Body of pancreas (tissue), 4 donors: ENCODE data around the gene HRH3. TPM values are rescaled to one million over a fixed set of nuclear protein-coding genes. Genes with fewer than 3 reads are reported as not detected.

ENCODE experiments used
- ATAC-seq: fragments of 150-250 bp; one replicate; pipeline ENCODE4 v1.9.1; 2016
- DNase-seq, 4 donors: peaks; one replicate each; pipeline ENCODE4 v3.0.0-alpha.2; 2019
- H3K27ac ChIP-seq, 4 donors: fragments of 200-600 bp; sonication (generic); 1 replicate in 3 of 4; 2 replicates in 1 of 4; pipeline versions ENCODE4 v1.5.1 to v1.6.1; 2016 to 2019; ENCODE audit warnings: mild to moderate bottlenecking in 1 of 4, mixed read lengths in 1 of 4, moderate library complexity in 1 of 4
- H3K27me3 ChIP-seq, 2 donors: fragments of 200-600 bp; sonication (generic); one replicate each; pipeline ENCODE4 v1.6.0; 2016; ENCODE audit warnings: mild to moderate bottlenecking in 1 of 2
- H3K36me3 ChIP-seq, 2 donors: fragments of 200-600 bp; sonication (generic); replicated peaks in 1 of 2; 2 replicates each; pipeline ENCODE4 v1.5.1; 2016; ENCODE audit warnings: low read depth in 2 of 2; ENCODE audit not compliant: insufficient read depth in 1 of 2
- H3K4me1 ChIP-seq: fragments of 200-600 bp; sonication (generic); one replicate; pipeline ENCODE4 v1.6.0; 2016
- H3K4me3 ChIP-seq, 2 donors: fragments of 200-600 bp; sonication (generic); 1 replicate in 1 of 2; 2 replicates in 1 of 2; pipeline ENCODE4 v1.5.1; 2016 to 2019
- H3K9me3 ChIP-seq, 3 donors: fragments of 200-600 bp; sonication (generic); 1 replicate in 2 of 3; 2 replicates in 1 of 3; pipeline ENCODE4 v1.5.1; 2016
- POLR2A ChIP-seq, 3 donors: fragments of 450-650 bp; IDR thresholded peaks; one replicate each; pipeline ENCODE4 v1.6.1; 2016; ENCODE audit warnings: antibody characterized with exemption in 3 of 3, mild to moderate bottlenecking in 2 of 3
- WGBS, 2 donors: methylation state at CpG; one replicate each; pipeline ENCODE4 v1.1.5; 2017; 5-methylcytosine and 5-hydroxymethylcytosine counted together
- intact Hi-C: fragments of 100-400 bp; cut with DNase I; formaldehyde crosslinking; loops from one replicate; pipeline ENCODE4 v1.15.1; 2023
- total RNA-seq, 2 donors: library from RNA; depleted of rRNA; stranded (reverse); fragments of >200 nt; gene quantifications; one replicate each; pipeline ENCODE4 v1.1.0, GENCODE V29; 2016
- TF ChIP-seq, protein P1 (sequence below), 7 experiments: fragments of 450-650 bp in 4 of 7; fragments of 200-600 bp in 3 of 7; sonication (generic) in 3 of 7; IDR thresholded peaks; one replicate each; pipeline ENCODE4 v1.5.1; 2016 to 2019; ENCODE audit warnings: antibody characterized with exemption in 7 of 7

HRH3 gene
- total RNA-seq, 2 donors from 2014 or later = 0.33 TPM; not detected in 1

GRCh38 chr20:62246872-62247652, 27.0 kb upstream of the HRH3 start:
- peak; percentile 67 to 81 (median 78) for DNase-seq
- peaks cover 78% of the 10 kb centered on the region for H3K4me1 ChIP-seq
- no peak overlapping the region for H3K4me3 ChIP-seq
- H3K9me3 ChIP-seq = no peaks in the 10 kb centered on the region
- WGBS, 2 donors = 31% methylated on average over 10 to 22 of the region's 22 CpGs
- ATAC-seq = peak; percentile 19
- peak overlapping the region; percentile 84 to 93 (median 90) for H3K27ac ChIP-seq
- no peaks in the 10 kb centered on the region for H3K36me3 ChIP-seq
- intact Hi-C loops = loop anchor here (10.0 kb wide), 1 partner anchor 48 kb away; no protein-coding TSS in a partner anchor
- TF ChIP-seq, protein P1, sequence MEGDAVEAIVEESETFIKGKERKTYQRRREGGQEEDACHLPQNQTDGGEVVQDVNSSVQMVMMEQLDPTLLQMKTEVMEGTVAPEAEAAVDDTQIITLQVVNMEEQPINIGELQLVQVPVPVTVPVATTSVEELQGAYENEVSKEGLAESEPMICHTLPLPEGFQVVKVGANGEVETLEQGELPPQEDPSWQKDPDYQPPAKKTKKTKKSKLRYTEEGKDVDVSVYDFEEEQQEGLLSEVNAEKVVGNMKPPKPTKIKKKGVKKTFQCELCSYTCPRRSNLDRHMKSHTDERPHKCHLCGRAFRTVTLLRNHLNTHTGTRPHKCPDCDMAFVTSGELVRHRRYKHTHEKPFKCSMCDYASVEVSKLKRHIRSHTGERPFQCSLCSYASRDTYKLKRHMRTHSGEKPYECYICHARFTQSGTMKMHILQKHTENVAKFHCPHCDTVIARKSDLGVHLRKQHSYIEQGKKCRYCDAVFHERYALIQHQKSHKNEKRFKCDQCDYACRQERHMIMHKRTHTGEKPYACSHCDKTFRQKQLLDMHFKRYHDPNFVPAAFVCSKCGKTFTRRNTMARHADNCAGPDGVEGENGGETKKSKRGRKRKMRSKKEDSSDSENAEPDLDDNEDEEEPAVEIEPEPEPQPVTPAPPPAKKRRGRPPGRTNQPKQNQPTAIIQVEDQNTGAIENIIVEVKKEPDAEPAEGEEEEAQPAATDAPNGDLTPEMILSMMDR (IDR thresholded peaks at IDR 0.05) = no peak
- TF ChIP-seq POLR2A (IDR thresholded peaks at IDR 0.05) = no peak
- H3K27me3 ChIP-seq = no peaks in the 10 kb centered on the region

GRCh38 chr20:62246431-62246830, 26.4 kb upstream of the HRH3 start:
- no peak overlapping the region for H3K4me3 ChIP-seq
- ATAC-seq (no peak), DNase-seq (no peak)
- peak overlapping the region; percentile 84 to 93 (median 90) for H3K27ac ChIP-seq
- 54 to 56% methylated on average over 8 of the region's 8 CpGs for WGBS, 2 donors
- no peaks in the 10 kb centered on the region for H3K36me3 ChIP-seq
- no peaks in the 10 kb centered on the region for H3K9me3 ChIP-seq
- no peak for TF ChIP-seq POLR2A (IDR thresholded peaks at IDR 0.05)
- TF ChIP-seq, protein P1 (IDR thresholded peaks at IDR 0.05) = no peak
- H3K4me1 ChIP-seq = peaks cover 81% of the 10 kb centered on the region
- intact Hi-C loops = loop anchor here (10.0 kb wide), 1 partner anchor 48 kb away; no protein-coding TSS in a partner anchor
- H3K27me3 ChIP-seq = no peaks in the 10 kb centered on the region

DNA sequence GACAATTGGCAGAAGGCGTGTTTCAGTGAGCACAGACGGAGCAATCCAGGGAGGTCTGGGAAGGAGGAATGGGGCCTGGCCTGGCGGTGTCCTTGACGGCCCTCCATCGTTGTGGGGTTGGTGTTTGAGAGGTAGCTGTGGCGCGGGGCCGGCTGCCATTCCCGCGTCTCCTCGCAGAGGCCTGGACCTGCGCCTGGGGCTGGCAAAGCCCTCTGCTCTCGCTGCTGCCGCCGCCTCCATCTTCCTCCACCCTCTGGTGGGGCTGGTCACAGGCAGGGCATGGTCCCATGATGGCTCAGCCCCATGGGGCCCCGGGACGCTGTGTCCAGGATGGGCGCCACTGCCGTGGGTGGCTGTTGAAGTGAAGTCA, 25.8 kb upstream of the HRH3 start:
- H3K9me3 ChIP-seq = no peaks in the 10 kb centered on the region
- 64 to 80% methylated on average over 9 to 19 of the region's 19 CpGs for WGBS, 2 donors
- intact Hi-C loops = loop anchor here (10.0 kb wide), 1 partner anchor 49 kb away; no protein-coding TSS in a partner anchor
- H3K4me3 ChIP-seq = no peak overlapping the region
- DNase-seq (no peak), ATAC-seq (no peak)
- peak overlapping the region; percentile 84 to 93 (median 90) for H3K27ac ChIP-seq
- TF ChIP-seq POLR2A (IDR thresholded peaks at IDR 0.05) = no peak
- peaks cover 86% of the 10 kb centered on the region for H3K4me1 ChIP-seq
- H3K27me3 ChIP-seq = no peaks in the 10 kb centered on the region
- no peaks in the 10 kb centered on the region for H3K36me3 ChIP-seq

DNA sequence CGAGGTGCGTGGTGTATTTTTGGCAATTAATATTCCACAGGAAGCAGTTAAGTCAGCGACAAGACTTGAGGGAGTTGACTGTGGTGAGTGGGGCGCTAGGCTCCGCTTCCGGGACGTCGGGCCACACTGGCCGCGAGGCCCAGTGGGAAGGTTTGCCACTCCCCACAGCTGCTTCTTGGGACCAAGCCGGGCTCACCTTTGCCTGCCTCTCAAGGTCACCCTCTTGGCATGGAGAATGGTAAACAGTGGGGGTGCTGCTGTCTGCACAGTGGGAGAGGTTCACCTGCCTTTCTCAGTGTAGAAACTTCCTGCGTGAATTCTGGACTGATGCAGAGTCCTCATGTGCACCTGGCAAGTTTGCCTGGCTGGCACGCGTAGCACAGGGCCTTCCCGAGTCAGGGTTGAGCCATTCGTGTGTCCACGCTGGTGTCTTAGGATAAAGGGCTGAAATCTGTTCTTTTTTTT, 24.6 kb upstream of the HRH3 start:
- H3K4me3 ChIP-seq = no peak overlapping the region
- DNase-seq = peak; percentile 92 to 96 (median 95)
- H3K9me3 ChIP-seq = no peaks in the 10 kb centered on the region
- no peaks in the 10 kb centered on the region for H3K36me3 ChIP-seq
- WGBS, 2 donors = 17 to 18% methylated on average over 14 to 17 of the region's 17 CpGs
- ATAC-seq = peak; percentile 90
- intact Hi-C loops = loop anchor here (10.0 kb wide), 1 partner anchor 50 kb away; no protein-coding TSS in a partner anchor
- H3K27ac ChIP-seq = peak overlapping the region; percentile 84 to 93 (median 90)
- H3K4me1 ChIP-seq = peaks cover 89% of the 10 kb centered on the region
- TF ChIP-seq, protein P1 (IDR thresholded peaks at IDR 0.05) = no peak
- TF ChIP-seq POLR2A (IDR thresholded peaks at IDR 0.05) = peak in 2 of 3 donors; percentile 31 to 43
- no peaks in the 10 kb centered on the region for H3K27me3 ChIP-seq

DNA sequence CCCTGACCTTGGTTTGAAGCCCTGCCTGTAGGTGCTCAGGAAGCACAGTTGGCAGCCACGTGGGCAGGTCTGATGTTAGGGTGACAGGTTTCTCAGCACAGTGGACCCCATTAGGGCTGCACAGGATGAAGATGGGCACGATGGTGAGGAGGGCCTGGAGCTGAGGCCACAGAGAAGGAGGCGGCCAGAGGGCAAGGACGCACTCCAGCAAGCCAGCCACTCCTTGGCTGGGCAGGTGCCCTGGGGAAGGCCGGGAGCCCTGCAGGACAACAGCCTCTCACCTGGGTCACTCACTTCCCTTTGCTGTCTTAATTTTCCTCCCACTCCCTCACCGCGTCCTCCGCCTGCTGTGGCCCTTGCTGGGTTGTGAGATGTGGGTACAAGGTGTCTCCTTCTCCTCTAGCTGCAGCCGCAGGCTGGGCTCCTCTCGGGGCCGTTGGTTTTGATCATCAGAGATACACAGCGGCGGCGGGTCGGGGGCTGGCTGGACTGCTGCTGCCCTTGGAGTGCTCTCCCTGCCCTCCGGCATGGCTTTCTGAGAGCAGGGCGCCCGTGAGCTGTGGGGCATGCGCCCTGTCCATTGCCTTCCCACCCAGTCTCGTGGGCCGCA, 23.9 kb upstream of the HRH3 start:
- ATAC-seq (peak; percentile 2), DNase-seq (peak; percentile 25 to 54 (median 44))
- WGBS, 2 donors = 32 to 35% methylated on average over 11 to 21 of the region's 21 CpGs
- no peaks in the 10 kb centered on the region for H3K36me3 ChIP-seq
- TF ChIP-seq POLR2A (IDR thresholded peaks at IDR 0.05) = no peak
- TF ChIP-seq, protein P1 (IDR thresholded peaks at IDR 0.05) = no peak
- no peak overlapping the region for H3K4me3 ChIP-seq
- peaks cover 91% of the 10 kb centered on the region for H3K4me1 ChIP-seq
- intact Hi-C loops = loop anchor here (10.0 kb wide), 1 partner anchor 51 kb away; no protein-coding TSS in a partner anchor
- no peaks in the 10 kb centered on the region for H3K27me3 ChIP-seq
- H3K9me3 ChIP-seq = no peaks in the 10 kb centered on the region
- H3K27ac ChIP-seq = peak overlapping the region; percentile 84 to 93 (median 90)
